NK-92 treated with Interleukin-12 subunit alpha and Interleukin-12 subunit beta, amount 100 ng/mL, for 24 hours (cell line): Measurements from ENCODE around the gene CLK1.

Source experiments
- DNase-seq: peaks from one replicate; lab custom pipeline; 2025; lab: John Stamatoyannopoulos, UW

CLK1 gene

GRCh38 chr2:200811333-200812121 lies 52.9 kb downstream of the CLK1 start, which contains the start of gene BZW1:
TSS of gene BZW1 (plus strand) at chr2:200811910. CDS start at chr2:200813218, 1,308 bp downstream.
- peak; percentile 93 for DNase-seq

- no peak for DNase-seq
Measured at GRCh38 chr2:200810998-200811332, 53.5 kb downstream of the CLK1 start.

- DNase-seq: no peak
Measured at GRCh38 chr2:200810252-200810997, 54.0 kb downstream of the CLK1 start.

GRCh38 chr2:200809506-200810251 lies 54.8 kb downstream of the CLK1 start:
- no peak for DNase-seq
